ENCODE data around the gene ESM1. TPM values are rescaled to one million over a fixed set of nuclear protein-coding genes. Genes with fewer than 3 reads are reported as not detected.

Gene ESM1
- polyA plus RNA-seq, 1 donor from 2014 or later: not detected

DNA sequence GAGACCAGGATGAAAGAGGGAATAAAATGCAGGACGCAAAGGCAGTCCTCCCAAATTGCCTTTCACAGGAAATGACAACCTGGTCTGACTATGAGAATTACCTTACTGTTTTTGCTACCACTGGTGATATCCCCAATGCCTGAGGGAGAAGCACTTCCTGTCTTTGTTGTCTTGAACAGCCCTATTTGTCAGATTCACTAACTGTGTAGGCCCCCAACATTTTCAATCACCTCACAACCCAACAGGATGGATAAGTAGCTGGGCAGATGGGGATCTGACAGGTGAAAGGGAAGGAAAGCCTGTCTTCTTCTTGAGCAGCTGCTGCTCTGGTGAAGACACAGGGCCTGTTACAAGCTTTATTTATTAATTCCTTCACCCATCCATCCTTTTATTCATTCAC is 9.7 kb downstream of the ESM1 start:
- Histone ChIP-seq H3K4me2 (ENCODE audit: low read length) (no peak overlapping the region), H3K27ac (ENCODE audit: low read length) (no peak overlapping the region), H3K36me3 (ENCODE audit: insufficient read depth, low read length) (no peaks in the 10 kb centered on the region), H3K4me3 (ENCODE audit: low read length) (no peak overlapping the region), H3K9me3 (ENCODE audit: low read length) (no peaks in the 10 kb centered on the region), H3K79me2 (replicated peaks; ENCODE audit: insufficient read depth, low read length) (no peaks in the 10 kb centered on the region), H2AFZ (ENCODE audit: low read depth, low read length) (no peak overlapping the region), H3K9ac (ENCODE audit: low read length) (no peak overlapping the region), H3F3A (ENCODE audit: insufficient read depth, low read length, poor library complexity, severe bottlenecking) (no peaks in the 10 kb centered on the region), H4K20me1 (ENCODE audit: insufficient read depth) (no peaks in the 10 kb centered on the region), H3K9me2 (ENCODE audit: insufficient read depth, low read length) (no peaks in the 10 kb centered on the region), H3K27me3 (ENCODE audit: insufficient read depth, low read depth, low read length) (no peaks in the 10 kb centered on the region)
- TF ChIP-seq EZH2 (IDR thresholded peaks at IDR 0.05; ENCODE audit: borderline replicate concordance, insufficient read depth, low read length, poor library complexity, severe bottlenecking) (no peak), SMC3 (conservative IDR thresholded peaks at IDR 0.05; ENCODE audit: poor library complexity) (no peak), RAD21 (conservative IDR thresholded peaks at IDR 0.05) (no peak), REST (IDR thresholded peaks at IDR 0.05; ENCODE audit: borderline replicate concordance) (no peak), EP300 (conservative IDR thresholded peaks at IDR 0.05; ENCODE audit: poor library complexity, severe bottlenecking) (no peak), MXI1 (conservative IDR thresholded peaks at IDR 0.05; ENCODE audit: poor library complexity, severe bottlenecking) (no peak), TAF1 (IDR thresholded peaks at IDR 0.05; ENCODE audit: low read depth) (no peak), POLR2AphosphoS5 (IDR thresholded peaks at IDR 0.05) (no peak)
- TF ChIP-seq, protein P1, sequence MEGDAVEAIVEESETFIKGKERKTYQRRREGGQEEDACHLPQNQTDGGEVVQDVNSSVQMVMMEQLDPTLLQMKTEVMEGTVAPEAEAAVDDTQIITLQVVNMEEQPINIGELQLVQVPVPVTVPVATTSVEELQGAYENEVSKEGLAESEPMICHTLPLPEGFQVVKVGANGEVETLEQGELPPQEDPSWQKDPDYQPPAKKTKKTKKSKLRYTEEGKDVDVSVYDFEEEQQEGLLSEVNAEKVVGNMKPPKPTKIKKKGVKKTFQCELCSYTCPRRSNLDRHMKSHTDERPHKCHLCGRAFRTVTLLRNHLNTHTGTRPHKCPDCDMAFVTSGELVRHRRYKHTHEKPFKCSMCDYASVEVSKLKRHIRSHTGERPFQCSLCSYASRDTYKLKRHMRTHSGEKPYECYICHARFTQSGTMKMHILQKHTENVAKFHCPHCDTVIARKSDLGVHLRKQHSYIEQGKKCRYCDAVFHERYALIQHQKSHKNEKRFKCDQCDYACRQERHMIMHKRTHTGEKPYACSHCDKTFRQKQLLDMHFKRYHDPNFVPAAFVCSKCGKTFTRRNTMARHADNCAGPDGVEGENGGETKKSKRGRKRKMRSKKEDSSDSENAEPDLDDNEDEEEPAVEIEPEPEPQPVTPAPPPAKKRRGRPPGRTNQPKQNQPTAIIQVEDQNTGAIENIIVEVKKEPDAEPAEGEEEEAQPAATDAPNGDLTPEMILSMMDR (IDR thresholded peaks at IDR 0.05; ENCODE audit: poor library complexity, severe bottlenecking): no peak

DNA sequence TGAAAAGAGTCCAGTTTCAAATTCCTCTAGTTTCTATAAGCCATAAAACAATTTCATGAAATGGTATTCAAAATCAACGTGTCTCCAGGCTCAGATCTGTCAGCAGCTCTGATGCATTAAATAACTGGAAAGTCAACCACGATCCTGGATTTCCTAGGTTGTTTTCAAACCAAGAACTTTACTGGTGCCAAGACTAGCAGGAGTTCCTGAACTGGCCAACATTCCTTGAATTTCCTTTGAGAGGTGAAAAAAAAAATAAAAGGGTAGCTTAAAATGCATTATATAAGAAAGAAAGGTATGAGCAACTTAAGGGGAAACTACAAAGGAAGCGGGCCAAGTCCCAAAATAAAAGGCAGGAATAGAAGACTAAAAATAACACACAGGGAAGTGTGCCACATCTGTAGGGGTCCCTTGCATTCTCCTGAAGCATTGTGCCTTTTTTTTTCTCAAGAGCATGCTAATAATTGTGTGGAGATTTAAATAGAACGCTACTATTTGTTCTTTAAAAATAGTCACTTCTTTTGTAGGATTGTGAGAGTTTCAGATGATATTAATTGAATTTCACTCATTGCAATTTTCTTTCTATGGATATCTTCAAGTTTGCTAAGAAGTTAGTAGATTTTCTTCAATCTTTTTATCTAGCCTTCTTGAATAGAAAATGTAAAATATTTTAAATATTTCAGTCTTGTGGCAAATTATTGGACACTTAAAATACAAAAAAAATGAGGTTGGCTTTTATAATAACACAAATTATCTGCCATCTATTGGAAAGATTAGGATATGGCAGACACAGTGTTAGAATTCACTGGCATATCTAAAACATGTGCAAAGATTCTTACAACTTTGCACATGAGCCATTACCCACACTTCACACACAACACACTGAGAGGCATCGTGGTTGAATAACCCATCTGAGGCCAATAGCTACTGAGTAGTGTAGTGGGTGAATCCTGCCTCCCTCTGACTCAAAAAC is 15.3 kb downstream of the ESM1 start:
- Histone ChIP-seq H3K4me2 (ENCODE audit: low read length) (no peak overlapping the region), H3K36me3 (ENCODE audit: insufficient read depth, low read length) (no peaks in the 10 kb centered on the region), H3F3A (ENCODE audit: insufficient read depth, low read length, poor library complexity, severe bottlenecking) (no peaks in the 10 kb centered on the region), H2AFZ (ENCODE audit: low read depth, low read length) (no peak overlapping the region), H4K20me1 (ENCODE audit: insufficient read depth) (no peaks in the 10 kb centered on the region), H3K4me3 (ENCODE audit: low read length) (no peak overlapping the region), H3K79me2 (replicated peaks; ENCODE audit: insufficient read depth, low read length) (no peaks in the 10 kb centered on the region), H3K9me2 (ENCODE audit: insufficient read depth, low read length) (no peaks in the 10 kb centered on the region), H3K27me3 (ENCODE audit: insufficient read depth, low read depth, low read length) (no peaks in the 10 kb centered on the region), H3K9me3 (ENCODE audit: low read length) (no peaks in the 10 kb centered on the region), H3K9ac (ENCODE audit: low read length) (no peak overlapping the region), H3K27ac (ENCODE audit: low read length) (no peak overlapping the region)
- no peak for TF ChIP-seq SMC3 (conservative IDR thresholded peaks at IDR 0.05; ENCODE audit: poor library complexity)
- TF ChIP-seq TAF1 (IDR thresholded peaks at IDR 0.05; ENCODE audit: low read depth): no peak
- TF ChIP-seq REST (IDR thresholded peaks at IDR 0.05; ENCODE audit: borderline replicate concordance): no peak
